ENCODE results near the gene CBX3.
A peak's percentile ranks its signal among the peaks of the same experiment; 100 is the strongest.
"Not testable (repeated sequence)": the region's sequence is repeated elsewhere in the genome, so short reads cannot be mapped to it uniquely, and the experiment has no call there.

CBX3 gene

GRCh38 chr7:26189697-26190096, 11.8 kb upstream of the CBX3 start:
- H3K27ac Mint-ChIP-seq: peak overlapping the region; percentile 40
- no peaks in the 10 kb centered on the region for H3K27me3 Mint-ChIP-seq
- no peaks in the 10 kb centered on the region for H3K9me3 Mint-ChIP-seq
- H3K4me1 Mint-ChIP-seq (ENCODE audit: low read depth): peaks cover 99% of the 10 kb centered on the region
- H3K4me3 Mint-ChIP-seq: peak overlapping the region; percentile 26
- peaks cover 98% of the 10 kb centered on the region for H3K36me3 Mint-ChIP-seq (ENCODE audit: low read depth)

GRCh38 chr7:26190417-26190869, 11.1 kb upstream of the CBX3 start:
- Mint-ChIP-seq H3K27me3 (no peaks in the 10 kb centered on the region), H3K4me3 (peak overlapping the region; percentile 40), H3K27ac (peak overlapping the region; percentile 84), H3K9me3 (no peaks in the 10 kb centered on the region), H3K36me3 (ENCODE audit: low read depth) (peaks cover 97% of the 10 kb centered on the region), H3K4me1 (ENCODE audit: low read depth) (peaks cover 98% of the 10 kb centered on the region)

GRCh38 chr7:26191233-26191973, 10.1 kb upstream of the CBX3 start:
- peak overlapping the region; percentile 90 for H3K27ac Mint-ChIP-seq
- H3K27me3 Mint-ChIP-seq: no peaks in the 10 kb centered on the region
- peaks cover 99% of the 10 kb centered on the region for H3K36me3 Mint-ChIP-seq (ENCODE audit: low read depth)
- H3K4me3 Mint-ChIP-seq: peak overlapping the region; percentile 100
- no peaks in the 10 kb centered on the region for H3K9me3 Mint-ChIP-seq
- H3K4me1 Mint-ChIP-seq (ENCODE audit: low read depth): peaks cover 98% of the 10 kb centered on the region

GRCh38 chr7:26191974-26192479, 9.5 kb upstream of the CBX3 start:
- H3K4me1 Mint-ChIP-seq (ENCODE audit: low read depth): peaks cover 98% of the 10 kb centered on the region
- peaks cover 99% of the 10 kb centered on the region for H3K36me3 Mint-ChIP-seq (ENCODE audit: low read depth)
- H3K4me3 Mint-ChIP-seq: peak overlapping the region; percentile 100
- peak overlapping the region; percentile 90 for H3K27ac Mint-ChIP-seq
- H3K27me3 Mint-ChIP-seq: no peaks in the 10 kb centered on the region
- H3K9me3 Mint-ChIP-seq: no peaks in the 10 kb centered on the region

GRCh38 chr7:26192485-26193087, 9.0 kb upstream of the CBX3 start:
- Mint-ChIP-seq H3K4me1 (ENCODE audit: low read depth) (peaks cover 98% of the 10 kb centered on the region), H3K4me3 (peak overlapping the region; percentile 100), H3K9me3 (no peaks in the 10 kb centered on the region), H3K27me3 (no peaks in the 10 kb centered on the region), H3K36me3 (ENCODE audit: low read depth) (peaks cover 99% of the 10 kb centered on the region), H3K27ac (peak overlapping the region; percentile 90)

- H3K27me3 Mint-ChIP-seq: no peaks in the 10 kb centered on the region
- peaks cover 99% of the 10 kb centered on the region for H3K36me3 Mint-ChIP-seq (ENCODE audit: low read depth)
- H3K4me1 Mint-ChIP-seq (ENCODE audit: low read depth): peaks cover 93% of the 10 kb centered on the region
- peak overlapping the region; percentile 90 for H3K27ac Mint-ChIP-seq
- H3K4me3 Mint-ChIP-seq: peak overlapping the region; percentile 100
- no peaks in the 10 kb centered on the region for H3K9me3 Mint-ChIP-seq
Observed at GRCh38 chr7:26193432-26194207, 7.9 kb upstream of the CBX3 start.

GRCh38 chr7:26194764-26195163, 6.8 kb upstream of the CBX3 start:
- Mint-ChIP-seq H3K4me1 (ENCODE audit: low read depth) (peaks cover 81% of the 10 kb centered on the region), H3K4me3 (peak overlapping the region; percentile 100), H3K27ac (peak overlapping the region; percentile 90), H3K36me3 (ENCODE audit: low read depth) (peaks cover 99% of the 10 kb centered on the region)
- not testable (repeated sequence) for H3K9me3 Mint-ChIP-seq, H3K27me3 Mint-ChIP-seq

GRCh38 chr7:26195182-26195581, 6.4 kb upstream of the CBX3 start:
- no peaks in the 10 kb centered on the region for H3K27me3 Mint-ChIP-seq
- no peaks in the 10 kb centered on the region for H3K9me3 Mint-ChIP-seq
- H3K4me3 Mint-ChIP-seq: peak overlapping the region; percentile 100
- H3K36me3 Mint-ChIP-seq (ENCODE audit: low read depth): peaks cover 99% of the 10 kb centered on the region
- peaks cover 77% of the 10 kb centered on the region for H3K4me1 Mint-ChIP-seq (ENCODE audit: low read depth)
- peak overlapping the region; percentile 99 for H3K27ac Mint-ChIP-seq

GRCh38 chr7:26195867-26196657, 5.5 kb upstream of the CBX3 start:
- H3K9me3 Mint-ChIP-seq: no peaks in the 10 kb centered on the region
- peak overlapping the region; percentile 100 for H3K4me3 Mint-ChIP-seq
- peaks cover 3% of the 10 kb centered on the region for H3K27me3 Mint-ChIP-seq
- H3K4me1 Mint-ChIP-seq (ENCODE audit: low read depth): peaks cover 77% of the 10 kb centered on the region
- H3K27ac Mint-ChIP-seq: peak overlapping the region; percentile 99
- H3K36me3 Mint-ChIP-seq (ENCODE audit: low read depth): peaks cover 95% of the 10 kb centered on the region

- H3K36me3 Mint-ChIP-seq (ENCODE audit: low read depth): peaks cover 85% of the 10 kb centered on the region
- peak overlapping the region; percentile 100 for H3K4me3 Mint-ChIP-seq
- H3K27ac Mint-ChIP-seq: peak overlapping the region; percentile 99
- H3K4me1 Mint-ChIP-seq (ENCODE audit: low read depth): peaks cover 64% of the 10 kb centered on the region
- peaks cover 3% of the 10 kb centered on the region for H3K27me3 Mint-ChIP-seq
- H3K9me3 Mint-ChIP-seq: no peaks in the 10 kb centered on the region
Observed at GRCh38 chr7:26197153-26198115, 4.1 kb upstream of the CBX3 start.

- peaks cover 85% of the 10 kb centered on the region for H3K36me3 Mint-ChIP-seq (ENCODE audit: low read depth)
Observed at GRCh38 chr7:26198133-26198780, 3.3 kb upstream of the CBX3 start.

GRCh38 chr7:26198781-26199169, 2.8 kb upstream of the CBX3 start:
- H3K4me1 Mint-ChIP-seq (ENCODE audit: low read depth): peaks cover 57% of the 10 kb centered on the region
- H3K4me3 Mint-ChIP-seq: peak overlapping the region; percentile 100
- H3K9me3 Mint-ChIP-seq: no peaks in the 10 kb centered on the region
- H3K27me3 Mint-ChIP-seq: peaks cover 3% of the 10 kb centered on the region
- H3K36me3 Mint-ChIP-seq (ENCODE audit: low read depth): peaks cover 85% of the 10 kb centered on the region
- H3K27ac Mint-ChIP-seq: peak overlapping the region; percentile 99

More at GRCh38 chr7:26198133-26198780, 3.3 kb upstream of the CBX3 start:
- peak overlapping the region; percentile 99 for H3K27ac Mint-ChIP-seq
- H3K27me3 Mint-ChIP-seq: peaks cover 3% of the 10 kb centered on the region
- peaks cover 57% of the 10 kb centered on the region for H3K4me1 Mint-ChIP-seq (ENCODE audit: low read depth)
- H3K9me3 Mint-ChIP-seq: no peaks in the 10 kb centered on the region
- peak overlapping the region; percentile 100 for H3K4me3 Mint-ChIP-seq

All from stimulated activated naive CD8-positive, alpha-beta T cell treated with anti-CD3 and anti-CD28 coated beads, Interleukin-15, Interleukin-2, amounts not matched to agents 100 ng/mL and 50 ng/mL, for 24 hours (primary cell).